ENCODE data around the gene PRDM8. TPM values are rescaled to one million over a fixed set of nuclear protein-coding genes. Genes with fewer than 3 reads are reported as not detected.

PRDM8 gene
- 0.14 TPM in 1 of 3 replicates, not detected in the others for total RNA-seq (2021)
- Bru-seq, nascent RNA, result percentile 6 among the genes with signal in this experiment
- long read RNA-seq, experiment 1, result 0 reads
- long read RNA-seq, experiment 2, result 0 reads
- long read RNA-seq, experiment 3, result 0 reads

GRCh38 chr4:80196922-80197573 lies at the start of gene PRDM8:
Gene PRDM8 (plus strand): TSS chr4:80197503. CDS start chr4:80200081, 2,578 bp downstream.
- ChIA-PET CTCF (interaction anchor here (1.1 to 1.8 kb wide), 3 partner anchors 12 to 23 kb away, joined by 3 to 7 read pairs (median 6); no protein-coding TSS in a partner anchor), POLR2A (no interaction called here)
- Mint-ChIP-seq H3K4me1 (peaks cover 31% of the 10 kb centered on the region), H3K27ac (no peak within 1 kb of the TSS), H3K36me3 (0 out of 2 replicates have a peak, but pooled peaks cover 2% of the 10 kb centered on the region), H3K4me3 (peak within 1 kb of the TSS; percentile 66), H3K9me3 (no peaks in the 10 kb centered on the region), H3K27me3 (ENCODE audit: low read depth) (peaks cover 100% of the 10 kb centered on the region)
- no peak for TF ChIP-seq FOXP1 (CRISPR knock-in tag; IDR thresholded peaks at IDR 0.05; ENCODE audit: borderline replicate concordance)
- TF ChIP-seq USF2 (CRISPR knock-in tag; IDR thresholded peaks at IDR 0.05), result no peak
- TF ChIP-seq ZNF138 (CRISPR knock-in tag; conservative IDR thresholded peaks at IDR 0.05), result no peak
- no peak for TF ChIP-seq ATF3 (CRISPR knock-in tag; conservative IDR thresholded peaks at IDR 0.05)
- no peak for TF ChIP-seq OVOL2 (CRISPR knock-in tag; IDR thresholded peaks at IDR 0.05; ENCODE audit: borderline replicate concordance)
- TF ChIP-seq ARID4B (CRISPR knock-in tag; IDR thresholded peaks at IDR 0.05; ENCODE audit: borderline replicate concordance), result no peak
- no peak for TF ChIP-seq ETV6 (CRISPR knock-in tag; IDR thresholded peaks at IDR 0.05)
- no peak for TF ChIP-seq PRRX2 (CRISPR knock-in tag; IDR thresholded peaks at IDR 0.05)
- TF ChIP-seq AR (CRISPR knock-in tag; IDR thresholded peaks at IDR 0.05), result no peak
- no peak for TF ChIP-seq ELF4 (CRISPR knock-in tag; IDR thresholded peaks at IDR 0.05; ENCODE audit: low read depth)
- no peak for TF ChIP-seq FOXK1 (CRISPR knock-in tag; IDR thresholded peaks at IDR 0.05)
- TF ChIP-seq HMGA2 (CRISPR knock-in tag; IDR thresholded peaks at IDR 0.05), result no peak
- ATAC-seq (no peak), DNase-seq (ENCODE audit: low spot score) (no peak)

- no peaks in the 10 kb centered on the region for H3K36me3 Mint-ChIP-seq
- ChIA-PET POLR2A (no interaction called here), CTCF (no interaction called here)
- no peak overlapping the region for H3K4me3 Mint-ChIP-seq
- no peaks in the 10 kb centered on the region for H3K4me1 Mint-ChIP-seq
- no peaks in the 10 kb centered on the region for H3K27me3 Mint-ChIP-seq (ENCODE audit: low read depth)
- DNase-seq (ENCODE audit: low spot score) (no peak), ATAC-seq (no peak)
- no peaks in the 10 kb centered on the region for H3K9me3 Mint-ChIP-seq
- H3K27ac Mint-ChIP-seq, result no peak overlapping the region
- TF ChIP-seq ESRRA (CRISPR knock-in tag; IDR thresholded peaks at IDR 0.05; ENCODE audit: borderline replicate concordance), result no peak
- TF ChIP-seq ARID4B (CRISPR knock-in tag; IDR thresholded peaks at IDR 0.05; ENCODE audit: borderline replicate concordance), result no peak
- no peak for TF ChIP-seq TEAD4 (CRISPR knock-in tag; IDR thresholded peaks at IDR 0.05)
- no peak for TF ChIP-seq NFYB (CRISPR knock-in tag; conservative IDR thresholded peaks at IDR 0.05; ENCODE audit: low read depth)
These were observed 46.7 kb upstream of the PRDM8 start for GRCh38 chr4:80150387-80151180.
